Spinal cord (tissue), 10 donors: Measurements from ENCODE around the gene PPP2R5E. TPM values are rescaled to one million over a fixed set of nuclear protein-coding genes. Genes with fewer than 3 reads are reported as not detected.

Experiments
- DNase-seq, 6 donors: peaks; one replicate each; pipeline versions ENCODE4 v3.0.0 to v3.0.0-alpha.2; 2013 to 2015; ENCODE audit warnings: low spot score in 6 of 6, low read depth in 4 of 6
- H3K27ac ChIP-seq: one replicate; pipeline ENCODE4 v1.5.1; 2013; ENCODE audit warnings: low read depth, low read length, control low read depth
- H3K27me3 ChIP-seq: one replicate; pipeline ENCODE4 v1.6.1; 2013; ENCODE audit warnings: low read length; ENCODE audit not compliant: control insufficient read depth, insufficient read depth
- H3K36me3 ChIP-seq: one replicate; pipeline ENCODE4 v1.6.1; 2013; ENCODE audit warnings: low read length; ENCODE audit not compliant: control insufficient read depth, insufficient read depth
- H3K4me1 ChIP-seq: one replicate; pipeline ENCODE4 v1.6.1; 2013; ENCODE audit warnings: low read length; ENCODE audit not compliant: control insufficient read depth, insufficient read depth
- H3K4me3 ChIP-seq: one replicate; pipeline ENCODE4 v1.5.1; 2013; ENCODE audit warnings: low read depth, low read length, control low read depth
- H3K9me3 ChIP-seq: one replicate; pipeline ENCODE4 v1.6.1; 2013; ENCODE audit warnings: low read length; ENCODE audit not compliant: control insufficient read depth, insufficient read depth
- WGBS: methylation state at CpG from one replicate; pipeline ENCODE4 v1.1.5; 2013; ENCODE audit warnings: missing lambda C conversion rate; ENCODE audit not compliant: insufficient coverage; 5-methylcytosine and 5-hydroxymethylcytosine counted together
- polyA plus RNA-seq, 2 donors: library from polyadenylated mRNA; unstranded; fragments of 120-200 nt; gene quantifications; one replicate each; pipeline ENCODE4 v1.2.1, GENCODE V29; 2013; ENCODE audit not compliant: insufficient read length in 2 of 2
- total RNA-seq, 2 donors: library from RNA; depleted of rRNA in 1 of 2; stranded (reverse); fragments of 120-200 nt in 1 of 2; fragments of >200 nt in 1 of 2; gene quantifications; one replicate each; pipeline versions ENCODE4 v1.2.3 to v1.2.4, GENCODE V29; 2013 to 2014
- donor health status: healthy.

The PPP2R5E gene
- total and polyA plus RNA-seq, 4 donors, result 22.0 to 47.5 (median 37.6) TPM

DNA sequence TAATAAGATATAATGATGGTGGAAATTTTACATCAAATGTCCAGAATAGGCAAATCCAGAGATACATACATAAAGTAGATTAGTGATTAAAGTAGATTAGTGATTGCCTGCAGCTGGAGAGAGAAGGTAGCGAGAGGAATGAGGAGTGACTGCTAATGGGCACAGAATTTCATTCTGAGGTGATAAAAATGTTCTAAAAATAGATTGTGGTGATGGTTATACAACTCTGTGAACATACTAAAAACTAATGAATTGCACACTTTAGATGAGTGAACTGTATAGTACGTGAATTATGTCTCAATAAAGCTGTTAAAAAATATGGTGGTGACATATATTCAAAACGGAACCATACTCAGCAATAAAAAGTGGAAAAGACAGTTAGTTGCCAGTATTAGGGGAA lies 41.7 kb downstream of the PPP2R5E start:
- no peak overlapping the region for H3K27ac ChIP-seq
- no peaks in the 10 kb centered on the region for H3K9me3 ChIP-seq
- H3K27me3 ChIP-seq, result no peaks in the 10 kb centered on the region
- no peaks in the 10 kb centered on the region for H3K36me3 ChIP-seq
- no peaks in the 10 kb centered on the region for H3K4me1 ChIP-seq
- H3K4me3 ChIP-seq, result no peak overlapping the region
- peak in 1 of 6 donors; percentile 23 for DNase-seq
- no CpG with 5 or more reads among the region's 3 CpGs for WGBS

DNA sequence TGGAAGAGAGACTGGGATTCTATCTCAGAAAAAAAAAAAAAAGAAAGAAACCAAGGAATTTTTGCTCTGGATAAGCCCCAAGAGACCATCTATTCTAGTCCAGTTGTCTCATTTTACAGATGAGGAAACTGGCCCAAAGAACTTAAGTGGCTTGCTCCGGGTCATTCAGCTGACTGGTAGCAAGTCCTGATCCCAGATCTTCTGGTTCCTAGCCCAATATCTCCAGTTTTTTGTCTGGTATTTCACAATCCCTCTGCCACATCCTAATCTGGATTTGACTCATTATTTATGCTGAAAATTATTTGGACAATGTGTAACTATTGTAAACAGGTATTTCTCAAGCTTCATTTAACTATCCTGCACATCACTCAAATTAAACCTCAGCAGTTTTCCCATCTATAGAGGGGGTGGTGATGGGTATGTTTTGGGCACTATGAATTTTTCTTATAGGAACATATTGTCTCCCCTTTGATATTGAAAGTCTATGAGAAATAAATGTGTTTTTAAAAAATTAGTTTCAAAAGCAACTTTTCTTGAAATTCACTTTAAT lies 43.4 kb downstream of the PPP2R5E start:
- no peak for DNase-seq
- Histone ChIP-seq H3K4me3 (no peak overlapping the region), H3K4me1 (no peaks in the 10 kb centered on the region), H3K9me3 (no peaks in the 10 kb centered on the region), H3K36me3 (no peaks in the 10 kb centered on the region), H3K27me3 (no peaks in the 10 kb centered on the region), H3K27ac (no peak overlapping the region)
- WGBS, result 100% methylated on average over 1 of the region's 1 CpG

DNA sequence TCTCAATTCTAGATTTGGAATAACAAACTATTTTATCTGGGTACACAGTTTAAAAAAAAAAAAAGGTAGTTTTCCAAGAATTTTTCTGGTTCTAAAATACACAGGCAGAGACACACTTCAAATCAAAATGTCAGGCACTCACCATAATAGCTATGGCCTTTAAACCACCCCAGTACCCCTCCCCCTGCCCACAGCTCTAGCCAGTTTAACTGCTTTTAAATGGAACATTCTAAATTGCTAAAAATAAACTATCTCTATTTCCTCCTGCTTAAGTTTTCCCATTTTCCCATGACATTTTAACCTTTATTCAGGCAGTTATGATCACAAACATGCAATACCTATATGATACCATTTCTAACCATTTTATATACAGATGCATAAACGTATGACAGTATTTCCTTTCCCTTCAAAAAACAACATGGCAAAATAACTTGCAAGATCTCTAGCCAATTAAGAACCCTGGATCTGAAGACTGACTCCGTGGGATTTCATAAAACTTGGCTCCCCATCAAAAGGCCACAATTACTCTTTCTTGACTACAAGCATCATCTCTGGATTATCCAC lies 46.3 kb downstream of the PPP2R5E start:
- Histone ChIP-seq H3K4me3 (no peak overlapping the region), H3K4me1 (no peaks in the 10 kb centered on the region), H3K9me3 (no peaks in the 10 kb centered on the region), H3K36me3 (no peaks in the 10 kb centered on the region), H3K27me3 (no peaks in the 10 kb centered on the region), H3K27ac (no peak overlapping the region)
- WGBS, result 74% methylated on average over 2 of the region's 2 CpGs
- DNase-seq, result no peak

DNA sequence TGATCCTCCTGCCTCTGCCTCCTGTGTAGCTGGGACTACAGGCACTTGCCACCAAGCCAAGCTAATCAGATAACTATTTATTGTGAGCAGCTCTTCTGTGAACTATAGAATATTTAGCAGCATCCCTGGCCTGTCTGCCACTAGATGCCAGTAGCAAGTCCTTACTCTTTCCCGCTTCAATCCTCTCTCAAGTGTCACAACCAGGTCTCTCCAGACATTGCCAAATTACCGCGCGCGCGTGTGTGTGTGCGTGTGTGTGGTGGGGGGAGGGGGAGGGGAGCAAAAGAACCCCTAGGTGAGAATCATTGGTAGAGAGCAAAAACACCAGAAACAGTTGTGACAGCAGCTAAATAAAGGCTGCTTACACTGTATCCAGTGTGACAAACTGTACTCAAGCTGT lies 49.9 kb downstream of the PPP2R5E start:
- Histone ChIP-seq H3K27ac (no peak overlapping the region), H3K4me3 (no peak overlapping the region), H3K27me3 (no peaks in the 10 kb centered on the region), H3K36me3 (no peaks in the 10 kb centered on the region), H3K4me1 (no peaks in the 10 kb centered on the region), H3K9me3 (no peaks in the 10 kb centered on the region)
- peak in 3 of 6 donors; percentile 4 to 65 (median 40) for DNase-seq
- WGBS, result 0% methylated on average over 1 of the region's 7 CpGs

DNA sequence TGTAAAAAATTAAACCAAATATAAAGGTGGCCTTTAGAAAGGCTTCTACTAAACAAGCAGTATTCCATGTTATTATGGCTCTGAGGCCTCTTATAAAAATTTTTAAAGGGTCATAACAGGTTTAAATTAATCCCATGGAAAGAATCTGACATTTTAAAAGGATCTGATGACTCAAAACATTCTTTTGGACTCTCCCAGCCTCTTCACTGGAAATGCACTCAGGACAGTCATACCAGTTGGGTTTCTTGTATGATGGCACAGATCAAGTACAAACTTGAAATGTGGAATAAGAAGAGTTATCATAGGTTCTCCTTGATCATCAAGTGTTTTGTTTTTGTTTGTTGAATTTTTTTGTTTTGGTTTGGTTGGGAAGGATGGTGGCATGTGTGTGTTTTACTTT lies 50.8 kb downstream of the PPP2R5E start:
- H3K4me1 ChIP-seq, result no peaks in the 10 kb centered on the region
- no peak for DNase-seq
- no peaks in the 10 kb centered on the region for H3K27me3 ChIP-seq
- H3K4me3 ChIP-seq, result no peak overlapping the region
- no peaks in the 10 kb centered on the region for H3K36me3 ChIP-seq
- H3K27ac ChIP-seq, result no peak overlapping the region
- H3K9me3 ChIP-seq, result no peaks in the 10 kb centered on the region

DNA sequence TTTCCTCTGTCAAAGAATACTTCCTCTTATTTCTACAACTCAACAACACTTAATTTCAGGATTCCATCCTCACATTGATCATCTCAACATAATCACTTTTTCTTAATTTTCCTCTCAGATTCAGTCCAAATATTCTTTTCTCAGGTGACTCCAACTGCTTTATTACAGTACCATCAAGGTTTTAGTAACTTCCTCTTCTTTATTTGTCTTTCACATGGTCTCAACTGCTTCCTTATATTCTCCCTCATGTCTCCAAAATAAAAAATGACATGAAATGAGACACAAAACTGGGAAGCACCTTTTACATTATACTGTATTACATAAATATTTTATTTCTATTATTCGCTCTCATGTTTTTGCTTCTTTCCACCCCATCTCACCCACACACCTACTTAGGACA lies 55.5 kb downstream of the PPP2R5E start:
- no peak overlapping the region for H3K4me3 ChIP-seq
- no peaks in the 10 kb centered on the region for H3K9me3 ChIP-seq
- peaks cover 3% of the 10 kb centered on the region for H3K4me1 ChIP-seq
- no CpG with 5 or more reads among the region's 1 CpG for WGBS
- no peaks in the 10 kb centered on the region for H3K27me3 ChIP-seq
- no peaks in the 10 kb centered on the region for H3K36me3 ChIP-seq
- DNase-seq, result no peak
- H3K27ac ChIP-seq, result no peak overlapping the region

DNA sequence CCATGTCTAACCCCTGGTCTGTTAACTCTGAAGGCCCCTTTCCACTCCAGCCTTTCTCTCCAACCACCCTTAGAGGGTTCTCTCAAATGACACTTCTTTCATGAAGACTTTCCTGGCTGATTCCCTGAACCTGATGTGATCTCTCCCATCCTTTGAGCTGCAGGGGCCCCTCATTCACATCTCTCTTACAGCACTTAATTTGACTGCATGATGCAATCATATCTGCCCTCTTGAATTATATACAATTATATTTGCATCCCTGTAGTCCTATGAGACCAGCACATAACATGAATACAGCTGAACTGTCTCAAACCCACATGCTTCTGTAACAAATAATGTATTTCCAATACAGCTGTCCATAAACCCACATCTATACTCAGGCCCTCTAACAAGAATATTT lies 56.4 kb downstream of the PPP2R5E start:
- Histone ChIP-seq H3K27me3 (no peaks in the 10 kb centered on the region), H3K36me3 (no peaks in the 10 kb centered on the region), H3K4me3 (no peak overlapping the region), H3K27ac (no peak overlapping the region), H3K4me1 (peaks cover 3% of the 10 kb centered on the region), H3K9me3 (no peaks in the 10 kb centered on the region)
- DNase-seq, result no peak

DNA sequence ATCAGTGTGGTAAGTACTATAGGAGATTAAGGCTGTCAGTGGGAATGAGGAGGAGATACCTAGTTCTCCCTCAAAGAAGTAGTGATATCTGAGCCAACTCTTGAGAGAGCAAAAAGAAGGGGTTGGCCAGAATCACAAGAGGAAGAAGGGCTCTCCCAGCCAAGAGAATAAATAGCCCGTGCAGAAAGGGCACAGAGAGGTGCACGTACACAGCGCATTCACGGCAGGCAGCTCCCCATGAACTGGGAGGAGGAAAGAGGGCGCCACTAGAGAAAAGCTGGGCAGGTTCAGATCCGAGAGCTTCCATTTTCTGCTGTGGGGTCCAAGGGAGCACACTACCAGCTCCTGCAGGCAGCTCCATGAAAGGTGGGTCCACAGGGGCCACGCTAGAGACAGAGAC lies 59.9 kb downstream of the PPP2R5E start:
- Histone ChIP-seq H3K27me3 (no peaks in the 10 kb centered on the region), H3K36me3 (no peaks in the 10 kb centered on the region), H3K4me3 (no peak overlapping the region), H3K4me1 (peaks cover 3% of the 10 kb centered on the region), H3K27ac (no peak overlapping the region), H3K9me3 (no peaks in the 10 kb centered on the region)
- 79% methylated on average over 7 of the region's 7 CpGs for WGBS
- DNase-seq, result no peak

DNA sequence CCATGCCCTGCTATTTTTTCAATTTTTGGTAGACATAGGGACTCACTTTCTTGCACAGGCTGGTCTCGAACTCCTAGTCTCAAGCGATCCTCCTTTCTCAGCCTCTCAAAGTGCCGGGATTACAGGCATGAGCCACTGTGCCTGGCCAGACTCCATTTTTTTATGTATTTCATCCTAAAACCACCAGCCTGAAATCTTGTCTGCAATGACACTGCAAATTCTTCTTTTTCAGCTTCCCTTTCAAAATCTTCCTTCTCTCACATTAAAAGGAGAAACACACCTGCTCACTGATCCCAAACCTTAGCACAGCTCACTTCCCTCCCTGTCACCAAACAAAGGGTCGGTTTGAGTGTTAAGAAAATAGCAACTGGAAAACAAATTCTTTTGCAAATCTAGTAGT lies 62.6 kb downstream of the PPP2R5E start:
- no peak for DNase-seq
- Histone ChIP-seq H3K36me3 (no peaks in the 10 kb centered on the region), H3K27me3 (no peaks in the 10 kb centered on the region), H3K4me3 (no peak overlapping the region), H3K27ac (no peak overlapping the region), H3K4me1 (peaks cover 3% of the 10 kb centered on the region), H3K9me3 (no peaks in the 10 kb centered on the region)
- WGBS, result 92% methylated on average over 3 of the region's 4 CpGs

DNA sequence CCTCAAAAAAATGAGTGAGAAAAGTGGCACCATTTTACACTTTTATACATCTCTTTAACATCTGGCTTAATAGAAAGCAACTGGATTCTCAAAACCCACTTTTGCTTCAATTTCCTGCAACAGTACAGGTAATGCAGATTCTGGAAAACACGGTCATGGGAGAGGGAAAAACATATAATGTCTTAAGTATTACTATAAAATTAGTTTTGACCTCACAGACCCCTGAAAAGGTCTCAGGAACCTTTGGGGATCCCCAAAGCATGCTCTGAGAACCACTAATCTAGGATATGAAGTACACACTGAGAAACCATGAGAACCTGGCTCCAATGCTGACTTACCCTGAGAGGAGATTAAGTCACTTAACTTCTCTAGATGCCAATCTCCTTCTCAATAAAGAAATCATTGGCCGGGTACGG lies 64.7 kb downstream of the PPP2R5E start:
- Histone ChIP-seq H3K4me1 (peaks cover 2% of the 10 kb centered on the region), H3K27ac (no peak overlapping the region), H3K4me3 (no peak overlapping the region), H3K27me3 (no peaks in the 10 kb centered on the region), H3K36me3 (no peaks in the 10 kb centered on the region), H3K9me3 (no peaks in the 10 kb centered on the region)
- no peak for DNase-seq
- 94% methylated on average over 2 of the region's 3 CpGs for WGBS
